ENCODE measurements around the gene JAK1. TPM values are rescaled to one million over a fixed set of nuclear protein-coding genes. Genes with fewer than 3 reads are reported as not detected.

Gene JAK1
- total and polyA plus RNA-seq, 2 donors (not counting 3 experiments of a cell fraction or from before 2014, with no cell fraction given) = 68.8 to 177 TPM

- CTCF ChIA-PET = interaction anchor here (1.5 to 2.4 kb wide), 3 partner anchors 11 to 23 kb away, joined by 3 to 6 read pairs (median 4); no protein-coding TSS in a partner anchor
- FAIRE-seq = peak; percentile 78
- intact Hi-C loops (cut with micrococcal nuclease) (loop anchor here (2.0 kb wide), 1 partner anchor 87 kb away; no protein-coding TSS in a partner anchor), dilution Hi-C loops (cut with MboI; ENCODE audit: extremely low pct_ligation_motif_present, low sequenced_read_pairs) (no loop called here)
- H3K4me1 ChIP-seq (ENCODE audit: control insufficient read depth, extremely low read depth, insufficient read depth, low read length) = peaks cover 37% of the 10 kb centered on the region
- peak overlapping the region; percentile 86 for H3K27ac ChIP-seq (ENCODE audit: insufficient read depth, low read depth, low read length)
- H3K9ac ChIP-seq (replicated peaks; ENCODE audit: extremely low read depth, insufficient read depth, low read length) = no peak overlapping the region
- TF ChIP-seq MAX (IDR thresholded peaks at IDR 0.05; ENCODE audit: insufficient read depth, insufficient read length) (no peak), GATA2 (IDR thresholded peaks at IDR 0.05; ENCODE audit: insufficient read depth, insufficient read length, low read depth, low read length) (no peak), POLR2A (IDR thresholded peaks at IDR 0.05; ENCODE audit: low read depth, low read length) (no peak), POLR2AphosphoS5 (IDR thresholded peaks at IDR 0.05; ENCODE audit: insufficient read depth, low read depth, low read length) (no peak), FOS (IDR thresholded peaks at IDR 0.05; ENCODE audit: borderline replicate concordance, insufficient read depth, low read length) (no peak), EZH2 (IDR thresholded peaks at IDR 0.05; ENCODE audit: borderline replicate concordance, low read depth, low read length, severe bottlenecking) (no peak), CTCF (IDR thresholded peaks at IDR 0.05; ENCODE audit: extremely low read depth in 1 of 2, insufficient read depth in 1 of 2, low read depth in 1 of 2, low read length in 2 of 2) (no peak), JUN (IDR thresholded peaks at IDR 0.05; ENCODE audit: borderline replicate concordance, insufficient read depth, insufficient read length, low read depth) (no peak), MYC (IDR thresholded peaks at IDR 0.05; ENCODE audit: low read depth, low read length) (no peak)
- H4K20me1 ChIP-seq (replicated peaks; ENCODE audit: control insufficient read depth, extremely low read depth, insufficient read depth, low read length) = peaks cover 3% of the 10 kb centered on the region
- DNase-seq (ENCODE audit: low read depth, low spot score) = peak; percentile 77
- H2AFZ ChIP-seq (ENCODE audit: low read depth, low read length) = no peak overlapping the region
- POLR2A ChIA-PET = no interaction called here
- no peaks in the 10 kb centered on the region for H3K36me3 ChIP-seq (ENCODE audit: control insufficient read depth in 2 of 2, extremely low read depth in 1 of 2, insufficient read depth in 2 of 2, low read length in 2 of 2)
- BruUV-seq (replicated peaks) = no TSS peak
- peak overlapping the region; percentile 8 for H3K4me2 ChIP-seq (ENCODE audit: insufficient read depth, low read length)
- H3K9me1 ChIP-seq (replicated peaks; ENCODE audit: control insufficient read depth, extremely low read depth, insufficient read depth, low read length) = no peaks in the 10 kb centered on the region
- H3K9me3 ChIP-seq (replicated peaks; ENCODE audit: control insufficient read depth, insufficient read depth, low read length) = no peaks in the 10 kb centered on the region
- H3K4me3 ChIP-seq (replicated peaks in 1 of 3; ENCODE audit: insufficient read depth in 1 of 3, low read depth in 1 of 3, low read length in 3 of 3) = no peak overlapping the region
- no peaks in the 10 kb centered on the region for H3K27me3 ChIP-seq (ENCODE audit: control insufficient read depth in 2 of 2, insufficient read depth in 2 of 2, low read length in 2 of 2)
- peaks cover 86% of the 10 kb centered on the region for H3K79me2 ChIP-seq (ENCODE audit: control insufficient read depth, insufficient read depth, low read length)
Observed at GRCh38 chr1:64915381-64916274, 50.7 kb downstream of the JAK1 start.

All from endothelial cell of umbilical vein (primary cell).